Tibial artery (tissue), 4 donors: Measurements from ENCODE around the gene MROH8.

Experiments
- DNase-seq, 2 donors: peaks; one replicate each; pipeline ENCODE4 v3.0.0-alpha.2; 2019
- H3K27ac ChIP-seq, 2 donors: fragments of 200-600 bp; sonication (generic) in 1 of 2; 1 replicate in 1 of 2; 2 replicates in 1 of 2; pipeline ENCODE4 v1.5.1; 2018 to 2019; ENCODE audit warnings: mild to moderate bottlenecking in 1 of 2
- H3K27me3 ChIP-seq, 2 donors: fragments of 200-600 bp; sonication (generic) in 1 of 2; one replicate each; pipeline versions ENCODE4 v1.5.1 to v1.6.0; 2016 to 2019
- H3K36me3 ChIP-seq, 3 donors: fragments of 200-600 bp; sonication (generic) in 2 of 3; one replicate each; pipeline ENCODE4 v1.5.1; 2016 to 2019; ENCODE audit warnings: mild to moderate bottlenecking in 2 of 3
- H3K4me1 ChIP-seq, 4 donors: fragments of 200-600 bp; sonication (generic) in 2 of 4; 1 replicate in 3 of 4; 2 replicates in 1 of 4; pipeline ENCODE4 v1.5.1; 2016 to 2019
- H3K4me3 ChIP-seq, 2 donors: fragments of 200-600 bp; sonication (generic) in 1 of 2; 1 replicate in 1 of 2; 2 replicates in 1 of 2; pipeline ENCODE4 v1.5.1; 2018 to 2019; ENCODE audit warnings: mild to moderate bottlenecking in 2 of 2
- H3K9me3 ChIP-seq, 3 donors: fragments of 200-600 bp; sonication (generic) in 1 of 3; one replicate each; pipeline ENCODE4 v1.5.1; 2016 to 2019
- intact Hi-C: fragments of 100-400 bp; cut with DNase I; formaldehyde crosslinking; loops from one replicate; pipeline ENCODE4 v1.15.0; 2023; ENCODE audit warnings: low total_unique reads
- TF ChIP-seq, protein P1 (sequence below), 2 experiments: fragments of 200-600 bp in 1 of 2; fragments of 450-650 bp in 1 of 2; IDR thresholded peaks; one replicate each; pipeline ENCODE4 v1.5.1; 2017 to 2019; ENCODE audit warnings: antibody characterized with exemption in 2 of 2, mild to moderate bottlenecking in 1 of 2, moderate library complexity in 1 of 2

Gene MROH8

GRCh38 chr20:37108676-37109075, 70.7 kb downstream of the MROH8 start:
- H3K4me3 ChIP-seq: no peak overlapping the region
- no peaks in the 10 kb centered on the region for H3K9me3 ChIP-seq
- TF ChIP-seq, protein P1, sequence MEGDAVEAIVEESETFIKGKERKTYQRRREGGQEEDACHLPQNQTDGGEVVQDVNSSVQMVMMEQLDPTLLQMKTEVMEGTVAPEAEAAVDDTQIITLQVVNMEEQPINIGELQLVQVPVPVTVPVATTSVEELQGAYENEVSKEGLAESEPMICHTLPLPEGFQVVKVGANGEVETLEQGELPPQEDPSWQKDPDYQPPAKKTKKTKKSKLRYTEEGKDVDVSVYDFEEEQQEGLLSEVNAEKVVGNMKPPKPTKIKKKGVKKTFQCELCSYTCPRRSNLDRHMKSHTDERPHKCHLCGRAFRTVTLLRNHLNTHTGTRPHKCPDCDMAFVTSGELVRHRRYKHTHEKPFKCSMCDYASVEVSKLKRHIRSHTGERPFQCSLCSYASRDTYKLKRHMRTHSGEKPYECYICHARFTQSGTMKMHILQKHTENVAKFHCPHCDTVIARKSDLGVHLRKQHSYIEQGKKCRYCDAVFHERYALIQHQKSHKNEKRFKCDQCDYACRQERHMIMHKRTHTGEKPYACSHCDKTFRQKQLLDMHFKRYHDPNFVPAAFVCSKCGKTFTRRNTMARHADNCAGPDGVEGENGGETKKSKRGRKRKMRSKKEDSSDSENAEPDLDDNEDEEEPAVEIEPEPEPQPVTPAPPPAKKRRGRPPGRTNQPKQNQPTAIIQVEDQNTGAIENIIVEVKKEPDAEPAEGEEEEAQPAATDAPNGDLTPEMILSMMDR (IDR thresholded peaks at IDR 0.05): no peak
- no peak for DNase-seq
- no peaks in the 10 kb centered on the region for H3K36me3 ChIP-seq
- intact Hi-C loops: no loop called here
- H3K27me3 ChIP-seq: no peaks in the 10 kb centered on the region
- H3K4me1 ChIP-seq: no peaks in the 10 kb centered on the region
- no peak overlapping the region for H3K27ac ChIP-seq

- Histone ChIP-seq H3K27ac (no peak overlapping the region), H3K27me3 (no peaks in the 10 kb centered on the region), H3K4me3 (no peak overlapping the region), H3K4me1 (no peaks in the 10 kb centered on the region), H3K36me3 (no peaks in the 10 kb centered on the region), H3K9me3 (no peaks in the 10 kb centered on the region)
- intact Hi-C loops: no loop called here
- TF ChIP-seq, protein P1 (IDR thresholded peaks at IDR 0.05): no peak
- no peak for DNase-seq
Measured at GRCh38 chr20:37102571-37102970, 76.8 kb downstream of the MROH8 start.

DNA sequence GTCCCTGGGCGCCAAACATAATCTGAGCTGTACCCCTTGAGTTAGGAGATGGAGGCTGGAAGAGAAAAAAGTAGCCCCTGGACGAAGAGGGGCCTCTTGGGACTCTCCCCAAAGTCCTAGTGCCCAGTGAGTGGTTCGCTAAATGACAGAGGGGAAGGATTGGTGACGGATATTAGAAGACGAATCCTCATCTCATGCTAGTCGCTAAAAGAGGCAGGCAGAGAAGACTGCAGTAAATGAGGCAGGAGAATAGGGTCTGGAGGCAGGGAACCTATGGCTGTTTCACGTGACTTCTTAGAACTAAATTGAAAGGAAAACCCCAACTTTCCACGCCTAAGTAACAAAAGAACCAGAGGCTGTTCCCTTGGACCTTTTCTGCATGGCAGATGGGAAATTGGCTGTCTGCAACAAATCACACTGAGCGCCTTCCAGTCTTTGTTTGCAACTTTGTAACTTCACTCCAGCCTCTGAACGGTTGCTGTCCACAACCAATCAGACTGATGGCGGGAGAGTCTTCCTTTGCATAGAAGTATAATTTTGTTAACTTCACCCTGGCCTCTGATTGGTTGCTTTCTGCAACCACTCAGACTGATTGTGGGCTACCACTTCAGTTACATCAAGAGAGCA, 82.8 kb downstream of the MROH8 start:
- H3K9me3 ChIP-seq: no peaks in the 10 kb centered on the region
- intact Hi-C loops: no loop called here
- peaks cover 0 to 17% (median 12%) of the 10 kb centered on the region in 4 donors for H3K4me1 ChIP-seq
- peak overlapping the region; percentile 76 to 84 for H3K4me3 ChIP-seq
- no peak for DNase-seq
- no peaks in the 10 kb centered on the region for H3K36me3 ChIP-seq
- no peaks in the 10 kb centered on the region for H3K27me3 ChIP-seq
- peak overlapping the region; percentile 65 to 72 for H3K27ac ChIP-seq
- TF ChIP-seq, protein P1 (IDR thresholded peaks at IDR 0.05): no peak

GRCh38 chr20:37095599-37096414, 83.5 kb downstream of the MROH8 start, which contains the start of gene RBL1:
Gene RBL1 (minus strand): TSS chr20:37095997. CDS start chr20:37095928, 69 bp downstream.
- Histone ChIP-seq H3K4me1 (peaks cover 0 to 17% (median 12%) of the 10 kb centered on the region in 4 donors), H3K27me3 (no peaks in the 10 kb centered on the region), H3K27ac (peak within 1 kb of the TSS; percentile 65 to 72), H3K36me3 (peaks cover 0 to 5% (median 0%) of the 10 kb centered on the region in 3 donors), H3K9me3 (no peaks in the 10 kb centered on the region), H3K4me3 (peak within 1 kb of the TSS; percentile 76 to 84)
- intact Hi-C loops: no loop called here
- DNase-seq: peak; percentile 81 to 86
- TF ChIP-seq, protein P1 (IDR thresholded peaks at IDR 0.05): peak; percentile 11 to 20

GRCh38 chr20:37095108-37095598, 84.2 kb downstream of the MROH8 start:
- intact Hi-C loops: no loop called here
- peak overlapping the region; percentile 65 to 72 for H3K27ac ChIP-seq
- no peaks in the 10 kb centered on the region for H3K9me3 ChIP-seq
- H3K27me3 ChIP-seq: no peaks in the 10 kb centered on the region
- no peak for DNase-seq
- peaks cover 0 to 17% (median 12%) of the 10 kb centered on the region in 4 donors for H3K4me1 ChIP-seq
- TF ChIP-seq, protein P1 (IDR thresholded peaks at IDR 0.05): no peak
- H3K4me3 ChIP-seq: peak overlapping the region; percentile 76 to 84
- peaks cover 0 to 5% (median 0%) of the 10 kb centered on the region in 3 donors for H3K36me3 ChIP-seq
